HepG2 (cell line): ENCODE data around the gene CARHSP1. TPM values are rescaled to one million over a fixed set of nuclear protein-coding genes. Genes with fewer than 3 reads are reported as not detected.

Source experiments
- ASH2L ChIP-seq: fragments of 300-600, 200-600 bp; sonication (generic); IDR thresholded peaks from 2 replicates; pipeline ENCODE4 v1.7.0; 2017; ENCODE audit warnings: low read depth, mild to moderate bottlenecking, moderate library complexity, mixed read lengths, low read length; ENCODE audit not compliant: insufficient read length
- CENPX ChIP-seq: sonication (generic); formaldehyde crosslinking; IDR thresholded peaks from 2 replicates; pipeline ENCODE4 v1.9.0; 2021; ENCODE audit warnings: mild to moderate bottlenecking, missing genetic modification reagents, moderate library complexity
- FOXK1 ChIP-seq: sonication (generic); formaldehyde crosslinking; IDR thresholded peaks from 2 replicates; pipeline ENCODE4 v1.4.0; 2020; ENCODE audit warnings: low read depth, missing genetic modification reagents, borderline replicate concordance
- IKZF5 ChIP-seq: IDR thresholded peaks from 2 replicates; pipeline ENCODE4 v1.6.1; 2018; ENCODE audit warnings: missing genetic modification reagents, mild to moderate bottlenecking, missing compliant biosample characterization
- MAFF ChIP-seq: IDR thresholded peaks from 2 replicates; pipeline ENCODE4 v1.6.1; 2011; ENCODE audit warnings: low read depth, low read length, improper control_type of control experiment
- NFYC ChIP-seq: IDR thresholded peaks from 2 replicates; pipeline ENCODE4 v1.6.1; 2016; ENCODE audit warnings: missing genetic modification reagents, missing compliant biosample characterization
- PHF21A ChIP-seq: sonication (generic); formaldehyde crosslinking; IDR thresholded peaks from 2 replicates; pipeline ENCODE4 v1.5.0; 2020; ENCODE audit warnings: mild to moderate bottlenecking, missing genetic modification reagents
- RARA ChIP-seq: IDR thresholded peaks from 2 replicates; pipeline ENCODE4 v1.6.1; 2016; ENCODE audit warnings: missing genetic modification reagents, missing compliant biosample characterization
- REPIN1 ChIP-seq: sonication (generic); formaldehyde crosslinking; IDR thresholded peaks from 2 replicates; pipeline ENCODE4 v1.8.0; 2022; ENCODE audit warnings: missing genetic modification reagents, low read depth, mild to moderate bottlenecking, borderline replicate concordance
- SATB2 ChIP-seq: sonication (generic); formaldehyde crosslinking; IDR thresholded peaks from 2 replicates; pipeline ENCODE4 v1.5.0; 2020; ENCODE audit warnings: missing genetic modification reagents
- SP2 ChIP-seq: sonication (generic); formaldehyde crosslinking; IDR thresholded peaks from 2 replicates; pipeline ENCODE4 v1.5.1; 2020; ENCODE audit warnings: mild to moderate bottlenecking, missing genetic modification reagents
- THRA ChIP-seq: sonication (generic); formaldehyde crosslinking; IDR thresholded peaks from 2 replicates; pipeline ENCODE4 v1.4.0; 2020; ENCODE audit warnings: missing genetic modification reagents, borderline replicate concordance
- ZBTB25 ChIP-seq: IDR thresholded peaks from 2 replicates; pipeline ENCODE4 v1.6.1; 2018; ENCODE audit warnings: missing genetic modification reagents
- ZBTB8A ChIP-seq: sonication (generic); formaldehyde crosslinking; IDR thresholded peaks from 2 replicates; pipeline ENCODE4 v1.4.0; 2020; ENCODE audit warnings: mild to moderate bottlenecking, low read depth, missing genetic modification reagents, borderline replicate concordance
- ZNF101 ChIP-seq: sonication (generic); formaldehyde crosslinking; IDR thresholded peaks from 2 replicates; pipeline ENCODE4 v1.4.0; 2020; ENCODE audit warnings: mild to moderate bottlenecking, low read depth, missing genetic modification reagents, borderline replicate concordance
- ZNF3 ChIP-seq: IDR thresholded peaks from 2 replicates; pipeline ENCODE4 v1.7.0; 2017; ENCODE audit warnings: inconsistent platforms
- ZNF615 ChIP-seq: sonication (generic); formaldehyde crosslinking; IDR thresholded peaks from 2 replicates; pipeline ENCODE4 v1.5.0; 2020; ENCODE audit warnings: mild to moderate bottlenecking, missing genetic modification reagents, borderline replicate concordance
- ZNF850 ChIP-seq: sonication (generic); formaldehyde crosslinking; conservative IDR thresholded peaks from 2 replicates; pipeline ENCODE4 v1.9.0; 2021; ENCODE audit warnings: mild to moderate bottlenecking, missing genetic modification reagents
- ZSCAN9 ChIP-seq: IDR thresholded peaks from 2 replicates; pipeline ENCODE4 v1.6.1; 2016; ENCODE audit warnings: borderline replicate concordance
- polyA plus RNA-seq, 8 experiments: library from polyadenylated mRNA; depleted of rRNA in 3 of 8; stranded (reverse) in 7 of 8; unstranded in 1 of 8; fragments of >200 nt; fragmentation: Illumina TruSeq in 4 of 8; extraction: Trizol in 4 of 8; gene quantifications; 2 replicates each; pipeline versions ENCODE4 v1.2.1 to v1.2.3, GENCODE V29; 2011 to 2016; ENCODE audit warnings: low read depth in 4 of 8, missing spikeins in 1 of 8, mixed read lengths in 1 of 8; ENCODE audit not compliant: insufficient read depth in 1 of 8
- total RNA-seq, 5 experiments: library from RNA; depleted of rRNA; stranded (reverse); fragments of >200 nt; fragmentation: Illumina TruSeq; extraction: Trizol; gene quantifications; 2 replicates each; pipeline ENCODE4 v1.2.3, GENCODE V29; 2016; ENCODE audit warnings: low read depth in 1 of 5
- TF ChIP-seq, protein P1 (sequence below): IDR thresholded peaks from 2 replicates; pipeline ENCODE4 v1.6.1; 2012; ENCODE audit warnings: low read length, improper control_type of control experiment
- TF ChIP-seq, protein P2 (sequence below): sonication (generic); formaldehyde crosslinking; IDR thresholded peaks from 2 replicates; pipeline ENCODE4 v1.8.1; 2023; ENCODE audit warnings: mild to moderate bottlenecking, missing genetic modification reagents

Gene CARHSP1
- total and polyA plus RNA-seq, 2 of the 13 experiments (the other 11 are each of a cell fraction or from before 2014, with no cell fraction given) = 173 to 345 TPM

- TF ChIP-seq ZBTB25 = 0 out of 2 replicates have a peak, but pooled peaks have one; percentile 36
- TF ChIP-seq SATB2 = no peak
- TF ChIP-seq, protein P1, sequence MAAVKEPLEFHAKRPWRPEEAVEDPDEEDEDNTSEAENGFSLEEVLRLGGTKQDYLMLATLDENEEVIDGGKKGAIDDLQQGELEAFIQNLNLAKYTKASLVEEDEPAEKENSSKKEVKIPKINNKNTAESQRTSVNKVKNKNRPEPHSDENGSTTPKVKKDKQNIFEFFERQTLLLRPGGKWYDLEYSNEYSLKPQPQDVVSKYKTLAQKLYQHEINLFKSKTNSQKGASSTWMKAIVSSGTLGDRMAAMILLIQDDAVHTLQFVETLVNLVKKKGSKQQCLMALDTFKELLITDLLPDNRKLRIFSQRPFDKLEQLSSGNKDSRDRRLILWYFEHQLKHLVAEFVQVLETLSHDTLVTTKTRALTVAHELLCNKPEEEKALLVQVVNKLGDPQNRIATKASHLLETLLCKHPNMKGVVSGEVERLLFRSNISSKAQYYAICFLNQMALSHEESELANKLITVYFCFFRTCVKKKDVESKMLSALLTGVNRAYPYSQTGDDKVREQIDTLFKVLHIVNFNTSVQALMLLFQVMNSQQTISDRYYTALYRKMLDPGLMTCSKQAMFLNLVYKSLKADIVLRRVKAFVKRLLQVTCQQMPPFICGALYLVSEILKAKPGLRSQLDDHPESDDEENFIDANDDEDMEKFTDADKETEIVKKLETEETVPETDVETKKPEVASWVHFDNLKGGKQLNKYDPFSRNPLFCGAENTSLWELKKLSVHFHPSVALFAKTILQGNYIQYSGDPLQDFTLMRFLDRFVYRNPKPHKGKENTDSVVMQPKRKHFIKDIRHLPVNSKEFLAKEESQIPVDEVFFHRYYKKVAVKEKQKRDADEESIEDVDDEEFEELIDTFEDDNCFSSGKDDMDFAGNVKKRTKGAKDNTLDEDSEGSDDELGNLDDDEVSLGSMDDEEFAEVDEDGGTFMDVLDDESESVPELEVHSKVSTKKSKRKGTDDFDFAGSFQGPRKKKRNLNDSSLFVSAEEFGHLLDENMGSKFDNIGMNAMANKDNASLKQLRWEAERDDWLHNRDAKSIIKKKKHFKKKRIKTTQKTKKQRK = no peak
- peak; percentile 31; the same call in 1 of the 2 replicates for TF ChIP-seq IKZF5 (CRISPR knock-in tag)
- peak; percentile 63; the same call in 1 of the 2 replicates for TF ChIP-seq FOXK1
- TF ChIP-seq ZSCAN9 (CRISPR knock-in tag) = peak; percentile 45; the same call in 1 of the 2 replicates
- 0 out of 2 replicates have a peak, but pooled peaks have one; percentile 25 for TF ChIP-seq ZNF3 (CRISPR knock-in tag)
- TF ChIP-seq PHF21A (CRISPR knock-in tag) = no peak
- TF ChIP-seq ZNF101 (CRISPR knock-in tag) = no peak
- TF ChIP-seq, protein P2, sequence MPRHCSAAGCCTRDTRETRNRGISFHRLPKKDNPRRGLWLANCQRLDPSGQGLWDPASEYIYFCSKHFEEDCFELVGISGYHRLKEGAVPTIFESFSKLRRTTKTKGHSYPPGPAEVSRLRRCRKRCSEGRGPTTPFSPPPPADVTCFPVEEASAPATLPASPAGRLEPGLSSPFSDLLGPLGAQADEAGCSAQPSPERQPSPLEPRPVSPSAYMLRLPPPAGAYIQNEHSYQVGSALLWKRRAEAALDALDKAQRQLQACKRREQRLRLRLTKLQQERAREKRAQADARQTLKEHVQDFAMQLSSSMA = no peak
- no peak for TF ChIP-seq ZNF615
- TF ChIP-seq RARA (CRISPR knock-in tag) = 0 out of 2 replicates have a peak, but pooled peaks have one; percentile 12
- no peak for TF ChIP-seq ASH2L
- TF ChIP-seq ZBTB8A (CRISPR knock-in tag) = no peak
- peak; percentile 29; the same call in 1 of the 2 replicates for TF ChIP-seq THRA (CRISPR knock-in tag)
- TF ChIP-seq REPIN1 = no peak; the same call in 1 of the 2 replicates
- no peak for TF ChIP-seq CENPX (CRISPR knock-in tag)
- no peak for TF ChIP-seq MAFF
- no peak for TF ChIP-seq SP2 (CRISPR knock-in tag)
- no peak for TF ChIP-seq NFYC (CRISPR knock-in tag)
- TF ChIP-seq ZNF850 (CRISPR knock-in tag) = no peak
These were observed 4.4 kb upstream of the CARHSP1 start (continued) for GRCh38 chr16:8872967-8873865.
